ENCODE data around the gene HPCA.

HPCA gene

DNA sequence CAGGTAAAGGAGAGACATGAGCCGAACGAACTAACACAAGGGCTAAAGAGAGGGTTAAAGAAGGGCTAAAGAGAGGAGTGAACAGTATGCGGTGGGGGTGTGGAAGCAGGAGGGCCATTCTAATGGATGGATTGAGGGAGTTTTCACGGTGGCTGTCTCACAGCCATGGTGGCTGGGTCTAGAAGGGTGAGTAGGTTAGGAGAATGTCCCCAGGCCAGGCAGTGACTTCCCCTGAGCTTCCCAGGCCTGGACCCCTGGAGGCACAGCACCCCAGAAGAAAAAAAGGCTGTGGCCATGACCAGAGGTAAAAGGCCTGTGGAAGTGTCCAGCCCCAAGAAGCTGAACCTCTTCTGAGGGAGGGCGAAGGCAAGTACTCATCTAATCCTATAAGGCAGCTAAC is 19.1 kb upstream of the HPCA start:
- in situ Hi-C loops (cut with MboI; ENCODE audit: low sequenced_read_pairs) = no loop called here
- Histone ChIP-seq H3K36me3 (replicated peaks) (peaks cover 3% of the 10 kb centered on the region; the same call in 1 of the 2 replicates), H3K27me3 (ENCODE audit: low read depth) (no peaks in the 10 kb centered on the region), H3K9me3 (no peaks in the 10 kb centered on the region), H3K4me1 (peaks cover 20% of the 10 kb centered on the region), H3K4me3 (no peak overlapping the region)
- no peak for DNase-seq (ENCODE audit: low spot score in 2 of 2)

DNA sequence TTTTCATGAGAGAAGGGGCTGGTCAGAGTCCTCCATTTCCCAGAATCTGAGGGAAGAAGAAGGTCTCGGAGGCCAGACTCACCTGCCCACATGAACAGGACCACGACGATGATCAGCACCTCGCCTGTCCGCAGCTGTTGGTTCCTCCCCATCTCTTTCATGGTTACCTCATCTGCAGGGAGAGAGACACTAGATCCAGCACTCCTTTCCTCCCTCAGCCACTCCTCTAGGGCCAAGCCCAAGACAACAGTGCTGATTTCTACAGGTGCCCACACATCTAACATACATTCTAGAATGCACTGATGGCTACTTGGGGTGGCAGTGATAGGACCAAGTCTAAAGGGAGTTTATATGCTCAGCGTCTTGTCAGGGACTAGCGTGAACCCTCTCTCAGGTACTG is 18.6 kb upstream of the HPCA start:
- H3K36me3 ChIP-seq (replicated peaks) = peaks cover 3% of the 10 kb centered on the region; the same call in 1 of the 2 replicates
- in situ Hi-C loops (cut with MboI; ENCODE audit: low sequenced_read_pairs) = no loop called here
- H3K27me3 ChIP-seq (ENCODE audit: low read depth) = no peaks in the 10 kb centered on the region
- no peaks in the 10 kb centered on the region for H3K9me3 ChIP-seq
- no peak overlapping the region for H3K4me3 ChIP-seq
- no peak for DNase-seq (ENCODE audit: low spot score in 2 of 2)
- peaks cover 23% of the 10 kb centered on the region for H3K4me1 ChIP-seq

DNA sequence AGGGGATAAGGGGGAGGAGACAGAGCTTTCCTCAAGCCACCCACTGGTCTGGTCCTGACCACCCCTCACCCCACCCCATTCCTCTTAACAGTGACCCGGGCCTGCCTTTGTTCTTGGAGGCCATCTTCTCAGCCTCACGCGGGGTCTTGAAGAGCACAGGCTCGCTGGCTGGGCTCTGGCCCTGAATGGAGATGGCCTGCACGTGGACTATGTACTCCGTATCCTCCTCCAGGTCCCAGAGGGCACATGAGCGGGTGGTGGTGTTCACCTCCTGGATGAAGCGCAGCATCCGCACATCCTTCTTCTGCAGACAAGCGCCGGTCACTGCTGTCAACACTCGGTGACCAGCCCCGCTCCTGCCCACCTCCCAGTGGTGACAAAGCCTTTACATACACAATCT is 18.2 kb upstream of the HPCA start:
- no peak overlapping the region for H3K4me3 ChIP-seq
- no peaks in the 10 kb centered on the region for H3K9me3 ChIP-seq
- DNase-seq (ENCODE audit: low spot score in 2 of 2) = no peak
- no peaks in the 10 kb centered on the region for H3K27me3 ChIP-seq (ENCODE audit: low read depth)
- peaks cover 25% of the 10 kb centered on the region for H3K4me1 ChIP-seq
- in situ Hi-C loops (cut with MboI; ENCODE audit: low sequenced_read_pairs) = no loop called here
- peaks cover 3% of the 10 kb centered on the region; the same call in 1 of the 2 replicates for H3K36me3 ChIP-seq (replicated peaks)

DNA sequence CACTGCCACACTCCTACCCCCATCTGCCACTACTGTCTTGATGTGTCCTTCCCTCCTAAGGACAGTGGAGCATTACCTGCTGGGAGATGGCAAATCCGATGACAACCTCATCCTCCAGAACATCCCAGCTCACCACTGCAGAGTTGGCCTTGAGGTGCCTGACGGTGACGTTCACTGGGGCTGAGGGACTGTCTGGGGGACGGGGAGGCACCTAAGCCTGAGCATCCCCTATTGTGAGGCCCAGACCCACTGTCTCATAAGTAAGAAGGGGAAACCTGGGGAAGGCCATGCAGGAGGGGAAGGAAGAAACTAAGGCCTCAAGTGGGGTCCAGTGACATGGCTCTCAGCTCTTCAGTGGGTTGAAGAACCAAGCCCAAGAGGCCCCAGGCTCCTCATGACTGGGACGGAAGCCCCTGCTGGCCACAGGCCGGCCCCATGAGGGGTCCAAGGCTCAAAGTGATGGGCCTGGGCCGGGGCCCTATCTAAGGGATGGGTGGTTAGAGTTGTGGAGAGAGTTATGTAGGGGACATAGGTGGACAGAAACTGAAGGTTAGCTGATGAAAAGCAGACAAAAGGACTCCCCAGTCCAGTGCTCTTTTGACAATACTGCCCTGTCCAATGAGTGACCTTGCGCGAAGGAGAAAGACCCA is 17.4 kb upstream of the HPCA start:
- H3K9me3 ChIP-seq = no peaks in the 10 kb centered on the region
- no peak overlapping the region for H3K4me3 ChIP-seq
- peaks cover 2% of the 10 kb centered on the region; the same call in 1 of the 2 replicates for H3K36me3 ChIP-seq (replicated peaks)
- DNase-seq (ENCODE audit: low spot score in 2 of 2) = no peak
- no peaks in the 10 kb centered on the region for H3K27me3 ChIP-seq (ENCODE audit: low read depth)
- in situ Hi-C loops (cut with MboI; ENCODE audit: low sequenced_read_pairs) = no loop called here
- peaks cover 25% of the 10 kb centered on the region for H3K4me1 ChIP-seq

DNA sequence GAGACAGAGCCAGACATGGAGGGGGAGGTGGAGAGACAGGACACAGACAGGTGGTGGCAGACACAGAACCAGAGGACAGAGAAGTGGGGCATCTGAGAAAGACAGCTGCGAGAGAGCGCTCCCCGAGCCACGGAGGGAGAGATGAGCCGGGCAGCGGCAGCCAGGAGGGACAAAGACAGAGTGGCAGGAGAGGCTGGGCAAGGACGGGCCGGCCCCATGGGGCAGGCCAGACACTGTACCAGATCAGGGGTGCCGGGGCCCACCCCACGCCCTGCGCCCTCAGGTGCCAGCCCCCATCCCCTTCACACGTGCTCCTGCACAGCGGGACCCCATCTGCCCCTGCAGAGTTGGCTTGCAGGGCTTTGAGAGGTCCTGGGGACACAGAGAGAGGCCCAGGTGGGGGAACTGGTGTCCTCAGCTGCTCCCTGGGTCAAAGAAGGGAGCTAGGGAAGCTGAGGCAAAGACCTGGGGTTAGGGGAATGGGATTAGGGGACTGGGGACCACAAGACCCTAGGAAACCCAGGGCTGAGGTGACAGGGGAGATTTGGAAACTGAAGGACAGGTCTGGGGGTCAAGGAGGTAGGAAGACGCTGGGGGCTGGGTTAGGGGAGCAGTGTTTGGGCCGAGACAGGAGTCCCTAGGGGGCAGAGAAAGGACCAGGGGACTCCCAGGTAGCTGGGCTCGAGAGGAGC is 16.2 kb upstream of the HPCA start:
- DNase-seq (ENCODE audit: low spot score in 2 of 2) = no peak
- in situ Hi-C loops (cut with MboI; ENCODE audit: low sequenced_read_pairs) = no loop called here
- peak overlapping the region; percentile 22 for H3K4me3 ChIP-seq
- H3K4me1 ChIP-seq = peaks cover 25% of the 10 kb centered on the region
- H3K36me3 ChIP-seq (replicated peaks) = no peaks in the 10 kb centered on the region
- no peaks in the 10 kb centered on the region for H3K9me3 ChIP-seq
- H3K27me3 ChIP-seq (ENCODE audit: low read depth) = no peaks in the 10 kb centered on the region

GRCh38 chr1:32870615-32871363 is 15.5 kb upstream of the HPCA start, which contains the start of gene FNDC5:
FNDC5 (minus strand) TSS chr1:32870912.
- Histone ChIP-seq H3K27me3 (ENCODE audit: low read depth) (no peaks in the 10 kb centered on the region), H3K9me3 (no peaks in the 10 kb centered on the region), H3K36me3 (replicated peaks) (no peaks in the 10 kb centered on the region), H3K4me3 (peak within 1 kb of the TSS; percentile 28), H3K4me1 (peaks cover 21% of the 10 kb centered on the region)
- DNase-seq (ENCODE audit: low spot score in 2 of 2) = peak; percentile 29 to 67
- in situ Hi-C loops (cut with MboI; ENCODE audit: low sequenced_read_pairs) = no loop called here

DNA sequence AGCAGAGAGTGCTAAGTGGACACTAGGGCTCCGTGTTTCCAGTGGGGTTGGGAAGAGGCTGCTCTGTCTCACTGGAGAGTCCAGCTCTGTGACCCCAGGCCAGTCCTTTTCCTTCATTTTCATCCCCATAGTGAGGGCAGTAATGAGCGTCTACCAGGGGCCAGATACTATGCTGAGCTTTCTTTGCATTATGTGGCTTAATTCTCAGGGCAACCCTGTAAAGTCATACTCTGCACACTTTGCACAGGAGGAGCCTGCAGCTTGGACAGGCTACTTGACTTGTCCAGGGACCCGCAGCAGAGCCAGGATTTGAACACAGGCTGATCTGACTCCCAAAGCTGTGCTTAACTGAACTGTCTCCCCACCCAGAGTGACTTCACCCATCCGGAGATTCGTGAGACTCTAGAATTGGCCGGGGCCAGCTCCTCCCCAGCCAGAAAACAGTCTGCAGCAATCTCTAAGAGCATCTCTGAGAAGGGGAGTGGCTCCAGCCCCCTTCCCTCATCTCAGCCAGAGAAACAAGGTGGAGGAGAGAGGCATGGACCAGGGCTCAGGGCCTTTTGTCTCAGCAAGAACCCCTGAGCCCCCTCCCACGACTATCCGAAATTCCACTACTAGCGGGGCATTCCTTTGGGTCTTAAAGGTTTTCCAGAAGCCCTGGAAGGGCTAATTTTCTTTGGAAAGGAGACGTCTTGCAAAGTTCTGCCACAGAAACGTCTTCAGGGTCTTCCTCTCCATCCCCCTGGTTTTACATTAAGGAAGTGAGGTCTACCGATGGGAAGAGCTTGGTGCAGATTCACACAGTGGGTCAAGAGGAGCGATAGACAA is 14.7 kb upstream of the HPCA start:
- no peaks in the 10 kb centered on the region for H3K27me3 ChIP-seq (ENCODE audit: low read depth)
- no peaks in the 10 kb centered on the region for H3K9me3 ChIP-seq
- DNase-seq (ENCODE audit: low spot score in 2 of 2) = no peak
- H3K36me3 ChIP-seq (replicated peaks) = no peaks in the 10 kb centered on the region
- H3K4me1 ChIP-seq = peaks cover 13% of the 10 kb centered on the region; the same call in 1 of the 2 replicates
- peak overlapping the region; percentile 28 for H3K4me3 ChIP-seq
- in situ Hi-C loops (cut with MboI; ENCODE audit: low sequenced_read_pairs) = no loop called here

DNA sequence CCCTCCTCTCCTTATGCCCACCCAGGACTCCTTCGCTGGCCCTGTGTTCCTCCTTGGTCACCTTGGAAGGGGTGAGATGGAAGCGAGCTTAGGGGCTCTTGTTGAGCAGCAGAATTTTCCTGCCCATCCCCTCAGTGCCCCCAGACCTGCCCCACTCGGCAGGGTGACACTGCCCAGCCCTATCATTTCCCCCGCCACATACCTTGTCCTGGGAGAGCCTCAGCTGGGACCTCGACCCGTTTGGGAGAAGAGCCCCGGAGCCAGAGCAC is 14.2 kb upstream of the HPCA start:
- no peaks in the 10 kb centered on the region for H3K9me3 ChIP-seq
- no peaks in the 10 kb centered on the region for H3K36me3 ChIP-seq (replicated peaks)
- in situ Hi-C loops (cut with MboI; ENCODE audit: low sequenced_read_pairs) = no loop called here
- peaks cover 13% of the 10 kb centered on the region; the same call in 1 of the 2 replicates for H3K4me1 ChIP-seq
- H3K27me3 ChIP-seq (ENCODE audit: low read depth) = no peaks in the 10 kb centered on the region
- no peak overlapping the region for H3K4me3 ChIP-seq
- DNase-seq (ENCODE audit: low spot score in 2 of 2) = no peak

- Histone ChIP-seq H3K36me3 (replicated peaks) (no peaks in the 10 kb centered on the region), H3K4me3 (no peak overlapping the region), H3K9me3 (no peaks in the 10 kb centered on the region), H3K4me1 (peaks cover 13% of the 10 kb centered on the region; the same call in 1 of the 2 replicates), H3K27me3 (ENCODE audit: low read depth) (no peaks in the 10 kb centered on the region)
- no peak for DNase-seq (ENCODE audit: low spot score in 2 of 2)
- in situ Hi-C loops (cut with MboI; ENCODE audit: low sequenced_read_pairs) = no loop called here
Observed at GRCh38 chr1:32873484-32873883, 12.8 kb upstream of the HPCA start.

- H3K27me3 ChIP-seq (ENCODE audit: low read depth) = no peaks in the 10 kb centered on the region
Observed at GRCh38 chr1:32874860-32875752, 11.2 kb upstream of the HPCA start.

DNA sequence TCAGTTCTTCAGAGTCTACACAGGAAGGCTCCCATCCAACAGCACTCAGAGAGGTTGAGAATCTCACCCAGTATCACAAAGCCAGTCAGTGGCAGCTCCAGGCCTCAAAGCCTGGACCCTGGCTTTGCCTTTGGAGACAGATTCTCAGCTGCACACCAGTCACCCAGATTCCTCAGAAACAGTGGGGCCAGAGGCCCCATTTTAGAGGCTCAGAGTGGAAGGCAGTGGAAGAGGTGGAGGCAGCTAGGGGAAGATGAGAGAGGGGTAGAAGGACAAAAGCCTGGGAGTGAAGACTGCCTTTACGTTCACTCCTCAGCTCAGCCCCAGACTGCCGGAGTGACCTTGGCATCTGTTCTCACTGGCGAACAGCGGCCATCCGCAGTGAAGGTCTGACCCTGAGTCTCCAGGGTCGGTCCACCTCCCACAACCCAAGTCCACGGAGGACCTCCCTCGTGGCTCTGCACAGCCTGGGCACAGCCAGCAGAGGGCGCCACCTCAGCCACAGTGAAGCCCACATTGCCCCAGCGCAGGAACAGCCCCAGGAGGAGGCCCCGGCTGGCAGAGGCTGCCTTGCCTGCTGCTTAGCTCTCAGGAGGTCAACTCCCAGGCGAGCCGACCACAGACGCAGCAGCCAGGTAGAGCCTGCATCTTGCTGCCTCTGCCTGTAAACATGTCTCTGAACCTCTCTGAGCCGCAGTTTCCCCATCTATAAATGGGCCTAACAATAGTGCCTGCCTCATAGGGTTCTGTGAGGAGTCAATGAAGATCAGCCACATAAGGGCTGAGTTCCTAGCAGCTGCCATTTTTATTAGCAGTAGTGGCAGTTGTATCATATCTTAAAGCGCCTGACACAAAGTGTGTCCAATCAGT is 9.7 kb upstream of the HPCA start:
- in situ Hi-C loops (cut with MboI; ENCODE audit: low sequenced_read_pairs) = no loop called here
- H3K4me1 ChIP-seq = peaks cover 6% of the 10 kb centered on the region; the same call in 1 of the 2 replicates
- DNase-seq (ENCODE audit: low spot score in 2 of 2) = peak in 1 of 2 experiments; percentile 81

More at GRCh38 chr1:32874860-32875752, 11.2 kb upstream of the HPCA start:
- no peaks in the 10 kb centered on the region for H3K9me3 ChIP-seq
- peaks cover 12% of the 10 kb centered on the region; the same call in 1 of the 2 replicates for H3K4me1 ChIP-seq
- H3K36me3 ChIP-seq (replicated peaks) = no peaks in the 10 kb centered on the region
- no peak overlapping the region for H3K4me3 ChIP-seq
- in situ Hi-C loops (cut with MboI; ENCODE audit: low sequenced_read_pairs) = no loop called here
- DNase-seq (ENCODE audit: low spot score in 2 of 2) = no peak

More for the DNA sequence above, 9.7 kb upstream of the HPCA start:
- H3K36me3 ChIP-seq (replicated peaks) = no peaks in the 10 kb centered on the region
- H3K4me3 ChIP-seq = no peak overlapping the region
- no peaks in the 10 kb centered on the region for H3K27me3 ChIP-seq (ENCODE audit: low read depth)
- no peaks in the 10 kb centered on the region for H3K9me3 ChIP-seq
